Measurements from ENCODE around the gene ECHS1.
A peak's percentile ranks its signal among the peaks of the same experiment; 100 is the strongest.
"Not testable (repeated sequence)": the region's sequence is repeated elsewhere in the genome, so short reads cannot be mapped to it uniquely, and the experiment has no call there.

Gene ECHS1

DNA sequence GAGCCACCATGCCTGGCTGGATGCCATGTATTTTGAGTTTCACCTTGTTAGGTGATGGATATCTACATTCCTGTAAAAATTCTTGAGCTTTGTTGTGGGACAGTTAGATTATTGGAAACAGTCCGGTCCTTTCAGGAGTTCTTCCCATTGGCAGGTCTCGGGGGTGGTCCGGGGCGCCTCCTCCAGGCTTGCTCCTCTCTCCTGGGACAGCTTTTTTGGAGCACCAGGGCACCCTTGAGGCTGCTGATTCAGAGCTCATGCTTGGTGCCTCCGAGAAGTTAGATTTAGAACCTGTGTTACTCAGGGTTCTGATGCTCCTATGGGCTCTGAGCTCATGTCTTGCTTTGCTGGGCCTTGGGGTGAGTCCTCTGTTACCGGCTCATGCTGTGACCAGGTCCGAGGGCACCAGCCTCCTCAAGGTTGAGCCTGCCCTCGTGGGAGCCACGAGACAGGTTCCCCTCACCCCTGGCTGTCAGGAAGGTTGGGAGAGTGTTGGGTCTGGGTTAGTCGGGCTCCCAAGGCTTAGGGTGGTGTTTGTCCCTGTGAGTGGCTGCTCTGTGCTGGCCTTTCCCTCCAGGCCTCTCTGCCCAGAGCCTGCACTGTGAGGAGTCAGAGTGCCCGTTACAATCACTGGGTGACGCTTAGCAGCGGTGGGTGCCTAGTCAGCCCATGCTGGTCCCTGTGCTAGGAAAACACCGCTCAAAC is 45.3 kb upstream of the ECHS1 start:
- no peak for DNase-seq (ENCODE audit: low read depth in 2 of 2)
- no peak for TF ChIP-seq CTCF (IDR thresholded peaks at IDR 0.05; ENCODE audit: low read depth, low read length)
- no peak overlapping the region for H3K4me3 ChIP-seq (replicated peaks in 1 of 2; ENCODE audit: low read depth in 2 of 2, low read length in 2 of 2)

- no peak for TF ChIP-seq CTCF (IDR thresholded peaks at IDR 0.05; ENCODE audit: low read depth, low read length)
- H3K4me3 ChIP-seq (replicated peaks in 1 of 2; ENCODE audit: low read depth in 2 of 2, low read length in 2 of 2): no peak overlapping the region
- no peak for DNase-seq (ENCODE audit: low read depth in 2 of 2)
These were observed 42.6 kb upstream of the ECHS1 start for GRCh38 chr10:133415752-133416151.

- H3K4me3 ChIP-seq (replicated peaks in 1 of 2; ENCODE audit: low read depth in 2 of 2, low read length in 2 of 2); DNase-seq (ENCODE audit: low read depth in 2 of 2): not testable (repeated sequence)
These were observed 41.2 kb upstream of the ECHS1 start for GRCh38 chr10:133414401-133414800.

DNA sequence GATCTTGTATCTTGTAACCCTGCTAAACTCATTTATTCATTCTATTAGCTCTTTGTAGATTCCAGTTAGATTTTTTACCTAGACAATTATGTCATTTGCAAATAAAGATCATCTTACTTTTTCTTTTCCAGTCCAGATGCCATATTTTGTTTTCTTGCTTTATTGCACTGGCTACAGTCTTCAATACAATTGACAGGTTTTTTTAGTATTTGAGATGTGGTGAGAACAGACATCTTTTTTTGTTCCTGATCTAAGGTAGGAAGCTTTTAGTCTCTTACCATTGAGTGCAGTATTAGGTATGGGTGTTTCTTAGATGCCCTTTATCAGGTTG is 39.2 kb upstream of the ECHS1 start:
- DNase-seq (ENCODE audit: low read depth in 2 of 2): no peak
- no peak for TF ChIP-seq CTCF (IDR thresholded peaks at IDR 0.05; ENCODE audit: low read depth, low read length)
- no peak overlapping the region for H3K4me3 ChIP-seq (replicated peaks in 1 of 2; ENCODE audit: low read depth in 2 of 2, low read length in 2 of 2)

DNA sequence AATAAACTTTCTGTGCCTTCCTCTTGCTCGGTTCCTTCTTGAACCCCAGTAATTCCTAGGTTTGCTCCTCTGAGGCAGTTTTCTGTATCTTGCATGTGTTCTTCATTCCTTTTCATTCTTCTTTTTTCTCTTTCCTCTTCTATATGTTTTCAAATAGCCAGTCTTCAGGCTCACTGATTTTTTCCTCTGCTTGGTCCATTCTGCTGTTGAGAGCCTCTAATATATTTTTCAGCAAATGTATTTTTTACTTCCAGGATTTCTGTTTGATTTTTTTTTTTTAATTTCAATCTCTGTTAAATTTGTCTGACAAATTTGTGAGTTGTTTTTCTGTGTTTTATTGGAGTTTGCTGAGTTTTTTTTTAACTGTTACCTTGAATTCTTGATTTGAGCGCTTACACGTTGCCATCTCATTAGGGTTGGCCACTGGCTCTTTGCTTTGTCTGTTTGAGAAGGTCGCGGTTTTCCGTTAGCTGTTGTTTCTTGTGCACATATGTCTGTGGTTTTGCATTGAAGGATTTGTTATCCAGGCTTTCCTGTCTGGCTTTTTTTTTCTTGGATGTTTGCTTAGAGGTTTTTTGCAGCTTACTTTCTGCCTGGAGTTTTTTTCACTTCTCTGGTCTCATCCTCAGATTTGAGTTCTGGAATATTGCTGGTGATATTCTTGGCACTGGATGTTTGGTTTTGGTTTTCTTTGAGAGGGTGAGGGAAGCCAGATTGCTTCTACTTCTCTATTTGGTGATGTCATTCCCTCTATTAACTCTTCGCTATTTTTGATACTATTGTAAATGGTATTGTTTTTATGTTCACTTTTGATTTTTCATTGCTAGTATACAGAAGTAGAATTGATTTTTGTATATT is 38.6 kb upstream of the ECHS1 start:
- DNase-seq (ENCODE audit: low read depth in 2 of 2): no peak
- no peak overlapping the region for H3K4me3 ChIP-seq (replicated peaks in 1 of 2; ENCODE audit: low read depth in 2 of 2, low read length in 2 of 2)
- TF ChIP-seq CTCF (IDR thresholded peaks at IDR 0.05; ENCODE audit: low read depth, low read length): no peak

DNA sequence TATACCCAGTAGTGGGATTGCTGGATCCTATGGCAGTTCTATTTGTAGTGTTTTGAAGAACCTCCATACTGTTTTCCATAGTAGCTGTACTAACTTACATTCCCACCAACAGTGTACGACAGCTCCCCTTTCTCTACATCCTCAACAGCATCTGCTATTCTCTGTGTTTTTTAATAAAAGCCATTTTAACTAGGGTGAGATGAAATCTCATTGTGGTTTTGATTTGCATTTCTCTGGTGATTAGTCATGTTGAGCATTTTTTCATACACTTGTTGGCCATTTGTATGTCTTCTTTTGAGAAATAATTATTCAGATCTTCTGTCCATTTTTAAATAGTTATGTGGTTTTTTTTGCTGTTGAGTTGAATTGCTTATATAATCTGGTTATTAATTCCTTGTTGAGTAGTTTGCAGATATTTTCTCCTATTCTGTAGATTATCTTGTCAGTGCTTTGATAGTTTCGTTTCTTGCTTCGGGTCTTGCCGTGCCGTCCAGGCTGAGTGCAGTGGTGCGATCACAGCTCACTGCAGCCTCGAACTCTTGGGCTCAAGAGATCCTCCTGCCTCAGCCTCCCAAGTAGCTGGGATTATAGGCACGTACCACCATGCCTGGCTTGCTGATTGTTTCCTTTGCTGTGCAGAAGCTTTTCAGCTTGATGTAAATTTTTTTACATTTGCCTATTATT is 32.8 kb upstream of the ECHS1 start:
- DNase-seq (ENCODE audit: low read depth in 2 of 2): peak in 1 of 2 donors; percentile 21

More for the DNA sequence above, 32.8 kb upstream of the ECHS1 start:
- H3K4me3 ChIP-seq (replicated peaks in 1 of 2; ENCODE audit: low read depth in 2 of 2, low read length in 2 of 2): no peak overlapping the region
- no peak for TF ChIP-seq CTCF (IDR thresholded peaks at IDR 0.05; ENCODE audit: low read depth, low read length)
